Activated CD4-positive, alpha-beta T cell treated with anti-CD3 and anti-CD28 coated beads, Interleukin-10, Interleukin-2, amounts not matched to agents 100 ng/mL and 50 ng/mL, durations not matched to agents 16 hours and 8 hours (primary cell): ENCODE results near the gene ADGRD1.

Source experiments
- DNase-seq: peaks from one replicate; pipeline ENCODE4 v3.0.0-alpha.2; 2020

ADGRD1 gene

GRCh38 chr12:131027876-131028586 lies 74.3 kb downstream of the ADGRD1 start:
- no peak for DNase-seq

GRCh38 chr12:131028587-131029338 lies 75.1 kb downstream of the ADGRD1 start:
- DNase-seq: no peak

- no peak for DNase-seq
Observed at GRCh38 chr12:131030472-131031328, 77.0 kb downstream of the ADGRD1 start.

- no peak for DNase-seq
Observed at GRCh38 chr12:131032082-131032750, 78.5 kb downstream of the ADGRD1 start.

- DNase-seq: no peak
Observed at GRCh38 chr12:131033486-131033885, 79.8 kb downstream of the ADGRD1 start.

GRCh38 chr12:131033886-131034482 lies 80.3 kb downstream of the ADGRD1 start:
- no peak for DNase-seq

GRCh38 chr12:131034631-131035244 lies 81.0 kb downstream of the ADGRD1 start:
- no peak for DNase-seq

DNA sequence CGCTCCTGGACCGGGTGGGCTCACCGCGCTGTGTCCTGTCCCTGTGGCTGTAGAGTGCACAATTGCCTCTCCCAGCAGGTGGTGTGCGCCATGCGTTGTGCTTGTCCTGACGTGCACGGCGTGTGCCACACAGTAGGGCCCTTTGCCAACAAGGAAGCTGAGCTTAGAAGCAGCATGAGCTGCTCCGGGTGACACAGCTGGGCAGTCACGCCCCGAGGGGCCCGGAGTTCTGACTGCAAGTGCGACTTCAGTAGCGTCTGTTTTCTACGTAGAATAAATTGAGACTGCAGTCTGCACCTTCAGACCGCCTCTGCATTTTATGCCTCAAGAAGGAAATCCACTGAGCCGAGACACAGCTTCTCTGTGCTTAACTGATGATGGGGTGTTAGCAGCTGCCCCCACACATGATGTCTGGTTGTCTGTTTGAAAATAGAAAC lies 81.6 kb downstream of the ADGRD1 start:
- no peak for DNase-seq

DNA sequence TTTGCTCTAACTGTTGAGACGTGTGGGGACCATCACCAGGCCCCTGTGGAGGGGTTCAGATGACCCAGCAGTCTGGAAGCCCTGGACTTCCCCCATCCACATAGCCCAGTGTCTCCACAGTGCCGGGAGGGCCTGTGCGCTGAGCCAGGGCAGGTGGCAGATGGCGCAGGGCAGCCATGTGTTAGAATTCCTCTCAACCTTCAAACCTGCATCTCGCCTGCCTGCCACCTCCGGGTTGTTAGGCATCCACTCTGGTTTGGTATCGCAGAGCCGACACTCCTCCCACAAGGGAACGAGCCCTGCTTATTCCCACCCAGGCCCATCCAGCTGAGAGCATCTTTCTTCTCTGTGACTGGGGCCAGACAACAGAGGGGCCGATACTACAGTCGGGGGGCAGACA lies 84.5 kb downstream of the ADGRD1 start:
- DNase-seq: no peak

GRCh38 chr12:131038961-131039950 lies 85.5 kb downstream of the ADGRD1 start:
- DNase-seq: no peak

DNA sequence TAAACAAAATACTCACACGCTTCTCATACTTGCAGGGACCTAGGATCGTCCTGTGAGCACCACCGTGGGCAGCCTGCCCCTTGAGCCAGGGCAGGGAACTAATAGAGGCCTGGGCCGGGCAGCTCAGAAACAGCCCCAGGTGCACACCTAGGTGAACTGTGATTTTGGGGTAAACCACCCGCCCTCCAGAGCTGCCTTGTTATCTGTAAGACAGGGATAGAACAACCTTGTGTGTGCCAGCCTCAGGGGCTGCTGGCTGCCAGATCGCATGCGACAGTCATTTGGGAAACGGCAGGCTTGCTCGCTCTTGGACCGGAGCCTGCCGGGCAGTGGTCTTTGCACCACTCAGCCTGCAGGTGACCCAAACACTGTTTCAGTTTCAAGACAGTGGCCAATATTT lies 86.8 kb downstream of the ADGRD1 start:
- DNase-seq: no peak

GRCh38 chr12:131041216-131041967 lies 87.7 kb downstream of the ADGRD1 start:
- no peak for DNase-seq

DNA sequence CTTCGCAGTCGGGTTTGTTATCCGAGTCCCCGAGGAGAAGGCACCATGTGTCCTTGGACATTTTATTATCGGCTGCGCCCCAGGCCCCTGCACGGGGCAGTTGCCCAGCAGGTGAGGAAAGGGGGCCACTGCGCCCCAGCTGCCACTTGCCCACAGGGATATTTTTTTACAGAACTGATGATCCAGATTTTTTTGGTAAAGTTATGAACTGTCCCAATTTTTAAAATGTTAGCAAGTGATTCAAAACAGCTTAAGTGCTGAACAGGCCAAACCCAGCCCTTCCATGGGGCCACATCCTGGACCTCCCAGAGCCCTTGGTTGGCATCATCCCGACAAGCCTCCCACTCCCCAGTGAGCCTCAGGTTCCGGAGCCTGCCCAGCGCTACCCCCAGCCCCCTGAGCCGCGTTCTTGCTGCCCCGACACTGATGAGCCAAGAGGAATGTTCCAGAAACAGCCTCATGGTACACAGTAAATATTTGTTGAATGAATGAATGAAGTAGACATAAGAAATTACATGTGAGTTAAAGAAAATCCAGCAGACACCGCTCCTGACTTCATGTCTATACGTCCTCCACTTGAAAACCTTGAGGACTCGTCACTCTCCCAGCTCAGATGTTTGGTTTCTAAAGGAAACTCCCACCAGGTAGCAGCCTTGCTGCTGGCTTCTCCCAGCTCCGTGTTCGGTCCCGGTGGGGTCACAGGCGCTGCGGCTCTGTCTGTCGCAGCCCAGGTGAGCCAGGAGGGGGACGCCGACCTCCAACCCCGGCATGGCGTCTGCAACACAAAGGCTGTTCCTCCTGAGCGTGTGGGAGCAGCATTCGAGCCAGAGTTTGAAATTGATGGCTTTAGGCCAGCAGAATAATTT lies 88.5 kb downstream of the ADGRD1 start:
- no peak for DNase-seq

GRCh38 chr12:131042834-131043245 lies 89.1 kb downstream of the ADGRD1 start:
- no peak for DNase-seq

GRCh38 chr12:131043401-131043871 lies 89.7 kb downstream of the ADGRD1 start:
- DNase-seq: no peak

GRCh38 chr12:131044136-131044535 lies 90.4 kb downstream of the ADGRD1 start:
- DNase-seq: no peak

GRCh38 chr12:131044760-131045381 lies 91.2 kb downstream of the ADGRD1 start:
- no peak for DNase-seq
